22Rv1 (cell line): ENCODE results near the gene HOATZ.

Experiments used
- CTCF ChIP-seq: fragments of 450-650 bp; IDR thresholded peaks from 2 replicates; pipeline ENCODE4 v1.5.1; 2017; ENCODE audit warnings: mild to moderate bottlenecking
- ZFX ChIP-seq: fragments of 450-650 bp; IDR thresholded peaks from 2 replicates; pipeline ENCODE4 v1.6.1; 2017; ENCODE audit warnings: antibody characterized with exemption, borderline replicate concordance

- TF ChIP-seq CTCF (no peak), ZFX (no peak)
Observed at GRCh38 chr11:111582881-111583280, 68.3 kb downstream of the HOATZ start.
